Uterus (tissue), 2 donors: Measurements from ENCODE around the gene MAPT.

Experiments used
- POLR2A ChIP-seq, 2 donors: fragments of 450-650 bp; IDR thresholded peaks; one replicate each; pipeline ENCODE4 v1.6.1; 2016; ENCODE audit warnings: antibody characterized with exemption in 2 of 2, mild to moderate bottlenecking in 1 of 2, moderate library complexity in 1 of 2
- TF ChIP-seq, protein P1 (sequence below), 4 experiments: fragments of 200-600 bp in 2 of 4; fragments of 450-650 bp in 2 of 4; sonication (generic) in 2 of 4; IDR thresholded peaks; one replicate each; pipeline ENCODE4 v1.5.1; 2016 to 2019; ENCODE audit warnings: antibody characterized with exemption in 4 of 4, mild to moderate bottlenecking in 2 of 4, moderate library complexity in 1 of 4

DNA sequence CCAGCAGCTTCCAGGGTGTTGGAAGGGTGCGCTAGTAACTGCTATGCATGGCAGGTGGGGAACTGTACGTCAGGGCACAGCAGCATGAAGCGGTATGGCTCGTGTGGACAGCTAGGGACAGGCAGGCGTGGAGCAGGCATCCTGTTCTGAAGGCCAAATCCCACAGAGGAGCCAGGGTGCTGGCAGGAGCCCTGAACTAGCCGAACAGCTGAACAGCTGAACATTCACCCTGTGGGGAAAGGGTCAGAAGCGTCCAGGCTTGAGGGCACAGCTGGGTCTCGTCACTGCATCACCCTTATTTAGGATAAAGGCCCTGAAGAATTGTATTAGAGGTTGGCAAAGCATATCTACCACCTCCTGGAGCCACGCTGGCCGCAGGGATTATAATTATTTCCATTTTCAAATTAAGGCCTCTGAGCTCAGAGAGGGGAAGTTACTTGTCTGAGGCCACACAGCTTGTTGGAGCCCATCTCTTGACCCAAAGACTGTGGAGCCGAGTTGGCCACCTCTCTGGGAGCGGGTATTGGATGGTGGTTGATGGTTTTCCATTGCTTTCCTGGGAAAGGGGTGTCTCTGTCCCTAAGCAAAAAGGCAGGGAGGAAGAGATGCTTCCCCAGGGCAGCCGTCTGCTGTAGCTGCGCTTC, 101.4 kb downstream of the MAPT start:
- TF ChIP-seq, protein P1, sequence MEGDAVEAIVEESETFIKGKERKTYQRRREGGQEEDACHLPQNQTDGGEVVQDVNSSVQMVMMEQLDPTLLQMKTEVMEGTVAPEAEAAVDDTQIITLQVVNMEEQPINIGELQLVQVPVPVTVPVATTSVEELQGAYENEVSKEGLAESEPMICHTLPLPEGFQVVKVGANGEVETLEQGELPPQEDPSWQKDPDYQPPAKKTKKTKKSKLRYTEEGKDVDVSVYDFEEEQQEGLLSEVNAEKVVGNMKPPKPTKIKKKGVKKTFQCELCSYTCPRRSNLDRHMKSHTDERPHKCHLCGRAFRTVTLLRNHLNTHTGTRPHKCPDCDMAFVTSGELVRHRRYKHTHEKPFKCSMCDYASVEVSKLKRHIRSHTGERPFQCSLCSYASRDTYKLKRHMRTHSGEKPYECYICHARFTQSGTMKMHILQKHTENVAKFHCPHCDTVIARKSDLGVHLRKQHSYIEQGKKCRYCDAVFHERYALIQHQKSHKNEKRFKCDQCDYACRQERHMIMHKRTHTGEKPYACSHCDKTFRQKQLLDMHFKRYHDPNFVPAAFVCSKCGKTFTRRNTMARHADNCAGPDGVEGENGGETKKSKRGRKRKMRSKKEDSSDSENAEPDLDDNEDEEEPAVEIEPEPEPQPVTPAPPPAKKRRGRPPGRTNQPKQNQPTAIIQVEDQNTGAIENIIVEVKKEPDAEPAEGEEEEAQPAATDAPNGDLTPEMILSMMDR (IDR thresholded peaks at IDR 0.05), result no peak
- no peak for TF ChIP-seq POLR2A (IDR thresholded peaks at IDR 0.05)
